Skeletal muscle tissue (tissue), 4 donors: ENCODE measurements around the gene CHRNE. TPM values are rescaled to one million over a fixed set of nuclear protein-coding genes. Genes with fewer than 3 reads are reported as not detected.

ENCODE experiments used
- H3K27ac ChIP-seq: one replicate; pipeline ENCODE4 v1.7.0; 2013; ENCODE audit warnings: mild to moderate bottlenecking, low read depth, low read length, inconsistent platforms
- H3K27me3 ChIP-seq, 3 donors: one replicate each; pipeline ENCODE4 v1.7.0; 2013; ENCODE audit warnings: low read length in 3 of 3; ENCODE audit not compliant: control insufficient read depth in 3 of 3, insufficient read depth in 3 of 3
- H3K36me3 ChIP-seq, 3 donors: one replicate each; pipeline ENCODE4 v1.7.0; 2013; ENCODE audit warnings: low read length in 3 of 3; ENCODE audit not compliant: control insufficient read depth in 3 of 3, insufficient read depth in 3 of 3
- H3K4me1 ChIP-seq, 3 donors: one replicate each; pipeline ENCODE4 v1.7.0; 2013; ENCODE audit warnings: low read length in 3 of 3, mild to moderate bottlenecking in 3 of 3; ENCODE audit not compliant: control insufficient read depth in 3 of 3, insufficient read depth in 3 of 3
- H3K4me3 ChIP-seq, 3 donors: one replicate each; pipeline ENCODE4 v1.7.0; 2013; ENCODE audit warnings: low read length in 3 of 3
- H3K9ac ChIP-seq, 3 donors: one replicate each; pipeline ENCODE4 v1.7.0; 2013; ENCODE audit warnings: low read length in 3 of 3, mild to moderate bottlenecking in 3 of 3, moderate library complexity in 2 of 3, low read depth in 1 of 3
- H3K9me3 ChIP-seq, 3 donors: one replicate each; pipeline ENCODE4 v1.7.0; 2013; ENCODE audit warnings: low read length in 3 of 3; ENCODE audit not compliant: control insufficient read depth in 3 of 3
- total RNA-seq: library from RNA; depleted of rRNA; stranded (reverse); fragments of >200 nt; gene quantifications from one replicate; pipeline ENCODE4 v1.2.3, GENCODE V29; 2014
- donor health status: Osteomylitis.

Gene CHRNE
- total RNA-seq, 1 donor from 2014 or later, result 1.0 TPM

DNA sequence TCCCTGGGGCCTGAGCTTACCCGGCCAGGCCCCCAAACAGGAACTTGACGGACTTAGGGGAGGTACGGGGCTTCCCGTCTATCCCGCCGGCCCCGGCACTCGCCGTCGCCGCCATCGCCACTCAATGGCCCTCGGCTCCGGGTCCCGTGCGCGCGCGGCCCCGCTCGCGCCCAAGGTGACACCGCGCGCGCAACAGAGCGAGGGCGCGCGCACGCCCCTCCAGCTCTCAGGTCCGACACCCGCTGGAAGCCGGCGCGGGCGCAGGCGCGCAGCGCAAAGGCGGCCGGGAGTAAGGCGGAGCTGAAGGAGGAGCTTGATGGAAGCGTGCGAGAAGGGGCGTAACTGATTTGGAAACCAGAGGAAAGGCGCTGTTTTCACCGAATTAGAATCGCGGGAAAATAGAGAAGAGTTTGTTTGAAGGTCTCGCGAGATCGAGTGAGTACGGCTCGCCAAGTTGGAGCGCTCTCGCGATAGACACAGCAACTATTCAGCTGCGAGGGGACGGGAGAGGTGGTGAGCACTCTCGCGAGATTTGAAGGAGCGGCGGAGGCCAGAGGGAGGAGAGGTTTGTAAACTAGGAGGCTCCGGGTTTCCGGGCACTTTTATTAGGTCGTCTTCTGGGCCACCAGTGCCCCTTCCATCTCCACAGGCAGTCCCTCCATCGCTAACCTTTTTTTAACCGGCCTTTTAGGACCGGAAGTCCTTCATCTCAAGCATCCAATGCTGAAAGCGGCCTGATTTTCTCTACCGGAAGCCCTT lies 37.1 kb upstream of the CHRNE start, which contains the start of the genes RNF167 and SLC25A11:
Gene RNF167, plus strand, starts transcription at position 473 of the 759 bp plus-strand sequence. CDS start 642 bp downstream, outside the sequence.
Gene SLC25A11, minus strand, starts transcription at position 251 of the 759 bp plus-strand sequence. Its CDS starts 136 bp downstream, at position 115.
- Histone ChIP-seq H3K9ac (peak within 1 kb of the TSS; percentile 94 to 99 (median 98)), H3K27ac (peak within 1 kb of the TSS; percentile 92), H3K4me3 (peak within 1 kb of the TSS; percentile 81 to 98 (median 91)), H3K27me3 (no peaks in the 10 kb centered on the region), H3K36me3 (peaks cover 50 to 63% (median 55%) of the 10 kb centered on the region in 3 donors), H3K4me1 (peaks cover 56 to 79% (median 66%) of the 10 kb centered on the region in 3 donors), H3K9me3 (no peaks in the 10 kb centered on the region)

DNA sequence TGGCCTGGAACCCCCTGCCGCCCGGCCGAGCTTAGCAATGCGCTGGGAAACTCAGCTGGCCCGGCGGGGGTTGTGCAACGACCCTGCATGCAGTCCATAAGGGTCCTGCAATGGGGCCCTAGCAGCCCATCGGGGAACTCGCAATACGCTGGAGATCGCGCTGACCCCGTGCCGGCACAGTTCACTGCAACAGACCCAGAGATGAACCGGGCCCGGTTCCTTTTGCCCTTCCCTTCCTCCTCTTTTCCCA lies 36.6 kb upstream of the CHRNE start:
- Histone ChIP-seq H3K4me1 (peaks cover 55 to 76% (median 65%) of the 10 kb centered on the region in 3 donors), H3K27me3 (no peaks in the 10 kb centered on the region), H3K36me3 (peaks cover 45 to 58% (median 50%) of the 10 kb centered on the region in 3 donors), H3K9me3 (no peaks in the 10 kb centered on the region), H3K9ac (peak overlapping the region; percentile 94 to 99 (median 98)), H3K27ac (peak overlapping the region; percentile 92), H3K4me3 (peak overlapping the region; percentile 81 to 98 (median 91))

GRCh38 chr17:4938688-4939545 lies 36.0 kb upstream of the CHRNE start:
- no peaks in the 10 kb centered on the region for H3K27me3 ChIP-seq
- peak overlapping the region; percentile 94 to 99 (median 98) for H3K9ac ChIP-seq
- H3K4me1 ChIP-seq, result peaks cover 61 to 80% (median 69%) of the 10 kb centered on the region in 3 donors
- peaks cover 40 to 53% (median 45%) of the 10 kb centered on the region in 3 donors for H3K36me3 ChIP-seq
- peak overlapping the region; percentile 92 for H3K27ac ChIP-seq
- peak overlapping the region; percentile 81 to 98 (median 91) for H3K4me3 ChIP-seq
- H3K9me3 ChIP-seq, result no peaks in the 10 kb centered on the region

- H3K27me3 ChIP-seq, result no peaks in the 10 kb centered on the region
- H3K9ac ChIP-seq, result peak overlapping the region; percentile 94 to 99 (median 98)
- H3K36me3 ChIP-seq, result peaks cover 32 to 45% (median 39%) of the 10 kb centered on the region in 3 donors
- H3K9me3 ChIP-seq, result no peaks in the 10 kb centered on the region
- H3K4me3 ChIP-seq, result peak overlapping the region; percentile 81 to 98 (median 91)
- peak overlapping the region; percentile 92 for H3K27ac ChIP-seq
- H3K4me1 ChIP-seq, result peaks cover 62 to 76% (median 67%) of the 10 kb centered on the region in 3 donors
Measured at GRCh38 chr17:4938069-4938491, 35.2 kb upstream of the CHRNE start.

DNA sequence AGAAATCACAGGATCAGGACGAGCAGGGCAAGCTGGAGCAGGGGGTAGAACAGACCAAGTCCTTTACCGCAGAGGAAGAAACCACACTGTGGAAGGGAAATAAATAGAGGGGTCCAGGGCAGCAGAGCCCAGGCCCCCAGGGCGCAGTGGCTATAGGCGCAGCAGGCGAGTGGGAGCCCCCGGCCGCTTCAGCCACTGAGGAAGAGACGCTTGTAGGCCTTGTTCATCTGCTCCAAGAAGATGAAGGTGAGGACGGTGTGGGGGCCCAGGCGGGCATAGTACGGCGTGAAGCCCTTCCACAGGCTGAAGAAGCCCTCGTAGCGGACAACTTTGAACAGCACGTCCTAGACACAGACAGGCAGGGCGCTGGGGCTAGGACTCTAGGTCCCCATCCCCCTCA lies 34.7 kb upstream of the CHRNE start:
- Histone ChIP-seq H3K27me3 (no peaks in the 10 kb centered on the region), H3K27ac (peak overlapping the region; percentile 92), H3K9ac (peak overlapping the region; percentile 43 to 99 (median 46)), H3K9me3 (no peaks in the 10 kb centered on the region), H3K36me3 (peaks cover 27 to 40% (median 34%) of the 10 kb centered on the region in 3 donors), H3K4me3 (no peak overlapping the region), H3K4me1 (peaks cover 62 to 71% (median 68%) of the 10 kb centered on the region in 3 donors)

DNA sequence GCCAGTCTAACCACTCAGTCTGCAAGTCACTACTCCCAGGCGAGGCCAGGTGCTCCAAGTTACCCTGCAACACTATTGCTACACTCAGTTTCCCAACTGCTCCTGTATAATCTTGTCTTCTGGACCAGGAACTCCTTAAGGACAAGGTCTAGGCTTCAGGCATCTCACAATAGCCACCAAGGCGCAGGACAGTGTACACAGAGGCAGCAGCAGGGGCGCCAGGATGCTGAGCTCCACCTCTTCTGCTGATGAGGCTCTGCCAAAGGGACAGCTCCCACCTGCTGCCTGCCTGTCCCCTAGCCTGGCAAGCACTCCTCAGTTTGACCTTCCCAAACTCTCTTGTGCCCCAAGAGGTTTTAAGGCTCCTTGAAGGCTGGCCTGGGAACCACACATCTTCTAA lies 33.5 kb upstream of the CHRNE start:
- H3K9ac ChIP-seq, result peak overlapping the region; percentile 3 to 99 (median 43)
- H3K9me3 ChIP-seq, result no peaks in the 10 kb centered on the region
- H3K27ac ChIP-seq, result peak overlapping the region; percentile 92
- H3K36me3 ChIP-seq, result peaks cover 19 to 32% (median 28%) of the 10 kb centered on the region in 3 donors
- no peaks in the 10 kb centered on the region for H3K27me3 ChIP-seq
- peaks cover 58 to 64% (median 62%) of the 10 kb centered on the region in 3 donors for H3K4me1 ChIP-seq
- H3K4me3 ChIP-seq, result peak overlapping the region in 1 of 3 donors; percentile 41

DNA sequence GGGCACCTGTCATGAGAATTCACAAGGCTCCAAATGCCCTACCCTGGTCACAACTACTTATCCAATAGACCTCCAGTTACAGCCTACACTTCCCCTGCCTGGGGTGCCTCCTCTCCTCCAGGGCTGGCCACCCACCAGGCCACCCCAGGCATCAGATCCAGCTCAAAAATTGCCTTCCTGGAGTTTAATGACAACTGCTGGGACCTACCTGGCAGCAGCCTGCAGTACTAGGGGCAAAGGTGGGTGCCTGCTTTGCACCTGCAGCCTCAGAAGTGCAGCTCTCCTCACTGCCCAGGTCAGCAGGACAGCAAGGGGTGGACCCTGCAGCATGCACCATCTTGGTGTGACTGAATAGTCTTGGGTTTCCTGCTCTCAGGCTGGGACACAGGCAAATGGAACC lies 32.8 kb upstream of the CHRNE start:
- peaks cover 50 to 56% (median 54%) of the 10 kb centered on the region in 3 donors for H3K4me1 ChIP-seq
- no peak overlapping the region for H3K4me3 ChIP-seq
- no peaks in the 10 kb centered on the region for H3K27me3 ChIP-seq
- H3K9me3 ChIP-seq, result no peaks in the 10 kb centered on the region
- peaks cover 19 to 34% (median 29%) of the 10 kb centered on the region in 3 donors for H3K36me3 ChIP-seq
- peak overlapping the region in 1 of 3 donors; percentile 99 for H3K9ac ChIP-seq
- H3K27ac ChIP-seq, result no peak overlapping the region

DNA sequence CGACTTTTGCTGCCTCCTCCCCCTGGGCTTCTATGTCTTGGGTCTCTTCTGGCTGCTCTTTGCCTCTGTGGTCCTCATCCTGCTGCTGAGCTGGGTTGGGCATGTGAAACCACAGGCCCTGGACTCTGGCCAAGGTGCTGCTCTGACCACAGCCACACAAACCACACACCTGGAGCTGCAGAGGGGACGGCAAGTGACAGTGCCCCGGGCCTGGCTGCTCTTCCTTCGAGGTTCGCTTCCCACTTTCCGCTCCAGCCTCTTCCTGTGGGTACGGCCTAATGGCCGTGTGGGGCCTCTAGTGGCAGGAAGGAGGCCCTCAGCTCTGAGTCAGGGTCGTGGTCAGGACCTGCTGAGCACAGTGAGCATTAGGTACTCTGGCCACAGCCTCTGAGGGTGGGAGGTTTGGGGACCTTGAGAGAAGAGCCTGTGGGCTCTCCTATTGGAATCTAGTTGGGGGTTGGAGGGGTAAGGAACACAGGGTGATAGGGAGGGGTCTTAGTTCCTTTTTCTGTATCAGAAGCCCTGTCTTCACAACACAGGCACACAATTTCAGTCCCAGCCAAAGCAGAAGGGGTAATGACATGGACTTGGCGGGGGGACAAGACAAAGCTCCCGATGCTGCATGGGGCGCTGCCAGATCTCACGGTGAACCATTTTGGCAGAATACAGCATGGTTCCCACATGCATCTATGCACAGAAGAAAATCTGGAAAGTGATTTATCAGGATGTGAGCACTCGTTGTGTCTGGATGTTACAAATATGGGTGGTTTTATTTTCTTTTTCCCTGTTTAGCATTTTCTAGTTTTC lies 31.5 kb upstream of the CHRNE start:
- Histone ChIP-seq H3K27me3 (no peaks in the 10 kb centered on the region), H3K4me1 (peaks cover 48 to 52% (median 50%) of the 10 kb centered on the region in 3 donors), H3K9me3 (no peaks in the 10 kb centered on the region), H3K9ac (peak overlapping the region; percentile 36 to 60 (median 58)), H3K4me3 (no peak overlapping the region), H3K36me3 (peaks cover 19 to 35% (median 30%) of the 10 kb centered on the region in 3 donors), H3K27ac (no peak overlapping the region)

GRCh38 chr17:4933646-4934045 lies 30.7 kb upstream of the CHRNE start:
- Histone ChIP-seq H3K36me3 (peaks cover 19 to 30% (median 29%) of the 10 kb centered on the region in 3 donors), H3K27ac (no peak overlapping the region), H3K27me3 (no peaks in the 10 kb centered on the region), H3K9ac (peak overlapping the region in 1 of 3 donors; percentile 60), H3K4me1 (peaks cover 41 to 44% (median 43%) of the 10 kb centered on the region in 3 donors), H3K4me3 (no peak overlapping the region), H3K9me3 (no peaks in the 10 kb centered on the region)
